ENCODE results near the gene CYSTM1.

- no peak for TF ChIP-seq CTCF (IDR thresholded peaks at IDR 0.05; ENCODE audit: low read depth, low read length, missing input control)
- TF ChIP-seq RAD21 (IDR thresholded peaks at IDR 0.05): no peak
- no peak for TF ChIP-seq YY1 (IDR thresholded peaks at IDR 0.05)
- no peak for TF ChIP-seq MAX (IDR thresholded peaks at IDR 0.05)
- no peak for TF ChIP-seq ZBTB33 (IDR thresholded peaks at IDR 0.05)
- TF ChIP-seq TAF1 (conservative IDR thresholded peaks at IDR 0.05): no peak
- TF ChIP-seq ATF3 (IDR thresholded peaks at IDR 0.05): no peak
Observed at GRCh38 chr5:140205216-140205615, 30.2 kb downstream of the CYSTM1 start.
